ENCODE results near the gene PIAS1. TPM values are rescaled to one million over a fixed set of nuclear protein-coding genes. Genes with fewer than 3 reads are reported as not detected.

PIAS1 gene
- total RNA-seq, 1 donor from 2014 or later = 56.3 TPM

DNA sequence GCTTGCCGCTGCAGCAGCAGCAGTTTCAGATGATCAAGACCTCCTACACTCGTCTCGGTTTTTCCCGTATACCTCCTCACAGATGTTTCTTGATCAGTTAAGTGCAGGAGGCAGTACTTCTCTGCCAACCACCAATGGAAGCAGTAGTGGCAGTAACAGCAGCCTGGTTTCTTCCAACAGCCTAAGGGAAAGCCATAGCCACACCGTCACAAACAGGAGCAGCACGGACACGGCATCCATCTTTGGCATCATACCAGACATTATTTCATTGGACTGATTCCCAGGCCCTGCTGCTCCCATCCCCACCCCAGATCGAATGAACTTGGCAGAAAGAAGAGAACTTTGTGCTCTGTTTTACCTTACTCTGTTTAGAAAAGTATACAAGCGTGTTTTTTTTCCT, 133.4 kb downstream of the PIAS1 start:
- H3K9me3 Mint-ChIP-seq = no peaks in the 10 kb centered on the region
- no peak overlapping the region for H3K27ac Mint-ChIP-seq
- peaks cover 83% of the 10 kb centered on the region for H3K36me3 Mint-ChIP-seq (ENCODE audit: low read depth)
- TF ChIP-seq, protein P1, sequence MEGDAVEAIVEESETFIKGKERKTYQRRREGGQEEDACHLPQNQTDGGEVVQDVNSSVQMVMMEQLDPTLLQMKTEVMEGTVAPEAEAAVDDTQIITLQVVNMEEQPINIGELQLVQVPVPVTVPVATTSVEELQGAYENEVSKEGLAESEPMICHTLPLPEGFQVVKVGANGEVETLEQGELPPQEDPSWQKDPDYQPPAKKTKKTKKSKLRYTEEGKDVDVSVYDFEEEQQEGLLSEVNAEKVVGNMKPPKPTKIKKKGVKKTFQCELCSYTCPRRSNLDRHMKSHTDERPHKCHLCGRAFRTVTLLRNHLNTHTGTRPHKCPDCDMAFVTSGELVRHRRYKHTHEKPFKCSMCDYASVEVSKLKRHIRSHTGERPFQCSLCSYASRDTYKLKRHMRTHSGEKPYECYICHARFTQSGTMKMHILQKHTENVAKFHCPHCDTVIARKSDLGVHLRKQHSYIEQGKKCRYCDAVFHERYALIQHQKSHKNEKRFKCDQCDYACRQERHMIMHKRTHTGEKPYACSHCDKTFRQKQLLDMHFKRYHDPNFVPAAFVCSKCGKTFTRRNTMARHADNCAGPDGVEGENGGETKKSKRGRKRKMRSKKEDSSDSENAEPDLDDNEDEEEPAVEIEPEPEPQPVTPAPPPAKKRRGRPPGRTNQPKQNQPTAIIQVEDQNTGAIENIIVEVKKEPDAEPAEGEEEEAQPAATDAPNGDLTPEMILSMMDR (IDR thresholded peaks at IDR 0.05) = no peak
- H3K4me1 Mint-ChIP-seq = peaks cover 4% of the 10 kb centered on the region
- DNase-seq = no peak
- no peak for ATAC-seq (ENCODE audit: low read depth)
- H3K27me3 Mint-ChIP-seq = no peaks in the 10 kb centered on the region
- POLR2A ChIA-PET = no interaction called here
- H3K4me3 Mint-ChIP-seq = no peak overlapping the region
- intact Hi-C loops (cut with micrococcal nuclease) = no loop called here
- CTCF ChIA-PET = no interaction called here

GRCh38 chr15:68188647-68189046, 134.5 kb downstream of the PIAS1 start:
- peaks cover 81% of the 10 kb centered on the region for H3K36me3 Mint-ChIP-seq (ENCODE audit: low read depth)

DNA sequence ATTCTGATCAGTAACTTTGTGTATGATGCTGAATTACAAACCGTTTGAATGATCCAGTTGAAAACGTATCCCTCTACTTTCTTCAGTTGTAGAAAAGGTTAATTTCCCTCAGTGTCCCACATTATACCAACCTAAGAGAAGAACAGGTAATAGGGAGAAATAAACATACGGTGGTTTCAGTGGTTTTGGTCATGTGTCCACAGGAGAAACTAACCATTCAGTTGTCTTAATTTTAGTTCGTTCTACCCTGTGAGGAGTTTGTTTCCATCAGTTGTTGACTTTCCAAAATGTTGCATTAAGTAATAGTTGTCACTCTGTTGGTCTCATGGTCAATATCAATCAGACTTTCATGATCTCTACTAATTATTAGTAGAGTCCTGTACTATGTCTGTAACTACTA, 135.9 kb downstream of the PIAS1 start:
- DNase-seq (no peak), ATAC-seq (ENCODE audit: low read depth) (no peak)
- CTCF ChIA-PET = no interaction called here
- H3K4me1 Mint-ChIP-seq = peaks cover 4% of the 10 kb centered on the region
- peaks cover 71% of the 10 kb centered on the region for H3K36me3 Mint-ChIP-seq (ENCODE audit: low read depth)
- POLR2A ChIA-PET = no interaction called here
- no peak overlapping the region for H3K27ac Mint-ChIP-seq
- TF ChIP-seq, protein P1 (IDR thresholded peaks at IDR 0.05) = no peak
- no peaks in the 10 kb centered on the region for H3K9me3 Mint-ChIP-seq
- no peaks in the 10 kb centered on the region for H3K27me3 Mint-ChIP-seq
- H3K4me3 Mint-ChIP-seq = no peak overlapping the region
- intact Hi-C loops (cut with micrococcal nuclease) = no loop called here

More at GRCh38 chr15:68188647-68189046, 134.5 kb downstream of the PIAS1 start:
- DNase-seq = no peak
- Mint-ChIP-seq H3K27ac (no peak overlapping the region), H3K4me1 (peaks cover 4% of the 10 kb centered on the region), H3K27me3 (no peaks in the 10 kb centered on the region), H3K9me3 (no peaks in the 10 kb centered on the region), H3K4me3 (no peak overlapping the region)
- intact Hi-C loops (cut with micrococcal nuclease) = no loop called here
- TF ChIP-seq, protein P1 (IDR thresholded peaks at IDR 0.05) = no peak
- POLR2A ChIA-PET = no interaction called here
- CTCF ChIA-PET = no interaction called here
- ATAC-seq (ENCODE audit: low read depth) = no peak

GRCh38 chr15:68191555-68191954, 137.4 kb downstream of the PIAS1 start:
- ChIA-PET CTCF (no interaction called here), POLR2A (no interaction called here)
- Mint-ChIP-seq H3K36me3 (ENCODE audit: low read depth) (peaks cover 60% of the 10 kb centered on the region), H3K4me1 (peaks cover 4% of the 10 kb centered on the region), H3K27ac (no peak overlapping the region), H3K4me3 (no peak overlapping the region), H3K9me3 (no peaks in the 10 kb centered on the region), H3K27me3 (no peaks in the 10 kb centered on the region)
- TF ChIP-seq, protein P1 (IDR thresholded peaks at IDR 0.05) = no peak
- ATAC-seq (ENCODE audit: low read depth) (no peak), DNase-seq (no peak)
- intact Hi-C loops (cut with micrococcal nuclease) = no loop called here

- ATAC-seq (ENCODE audit: low read depth) = no peak
- Mint-ChIP-seq H3K36me3 (ENCODE audit: low read depth) (peaks cover 58% of the 10 kb centered on the region), H3K9me3 (no peaks in the 10 kb centered on the region), H3K27me3 (no peaks in the 10 kb centered on the region), H3K4me1 (peaks cover 7% of the 10 kb centered on the region), H3K4me3 (no peak overlapping the region), H3K27ac (peak overlapping the region; percentile 50)
- intact Hi-C loops (cut with micrococcal nuclease) = no loop called here
- TF ChIP-seq, protein P1 (IDR thresholded peaks at IDR 0.05) = no peak
- ChIA-PET CTCF (no interaction called here), POLR2A (no interaction called here)
- no peak for DNase-seq
Measured at GRCh38 chr15:68192117-68192516, 138.0 kb downstream of the PIAS1 start.

Measured in activated B cell treated with CpG ODN at 0.5 μM for 24 hours (primary cell).